ENCODE results near the gene SLC16A12.

Gene SLC16A12

GRCh38 chr10:89388806-89389205 lies 146.6 kb downstream of the SLC16A12 start:
- DNase-seq: no peak

- DNase-seq: no peak
Observed at GRCh38 chr10:89384474-89385340, 150.7 kb downstream of the SLC16A12 start.

- no peak for DNase-seq
Observed at GRCh38 chr10:89382757-89383156, 152.6 kb downstream of the SLC16A12 start.
